ENCODE measurements around the gene PHLDA1. TPM values are rescaled to one million over a fixed set of nuclear protein-coding genes. Genes with fewer than 3 reads are reported as not detected.

The PHLDA1 gene
- total and polyA plus RNA-seq, 2 of the 13 experiments (the other 11 are each of a cell fraction or from before 2014, with no cell fraction given), result 33.8 to 41.0 TPM

GRCh38 chr12:76031414-76032042, at the start of gene PHLDA1 (continued):
- TF ChIP-seq ZNF552 (CRISPR knock-in tag; IDR thresholded peaks at IDR 0.05; ENCODE audit: borderline replicate concordance) (0 out of 2 replicates have a peak, but pooled peaks have one; percentile 25), ISL2 (CRISPR knock-in tag; IDR thresholded peaks at IDR 0.05) (peak; percentile 93), KDM6A (CRISPR knock-in tag; IDR thresholded peaks at IDR 0.05; ENCODE audit: low read depth) (no peak), ZNF724P (CRISPR knock-in tag; IDR thresholded peaks at IDR 0.05; ENCODE audit: borderline replicate concordance) (no peak; the same call in 1 of the 2 replicates), RAD21 (CRISPR knock-in tag; IDR thresholded peaks at IDR 0.05) (peak; percentile 99), ZNF572 (CRISPR knock-in tag; IDR thresholded peaks at IDR 0.05) (peak; percentile 55; the same call in 1 of the 2 replicates), FOXK2 (IDR thresholded peaks at IDR 0.05) (no peak), MAX (IDR thresholded peaks at IDR 0.05) (peak; percentile 39), SRSF1 (optimal IDR thresholded peaks at IDR 0.05; ENCODE audit: low read depth, low read length) (peak; percentile 65), ONECUT2 (CRISPR knock-in tag; IDR thresholded peaks at IDR 0.05) (peak; percentile 34; the same call in 1 of the 2 replicates), JDP2 (CRISPR knock-in tag; IDR thresholded peaks at IDR 0.05; ENCODE audit: borderline replicate concordance) (peak; percentile 55; the same call in 1 of the 2 replicates), FOXM1 (CRISPR knock-in tag; IDR thresholded peaks at IDR 0.05) (0 out of 2 replicates have a peak, but pooled peaks have one; percentile 12), MAF1 (CRISPR knock-in tag; IDR thresholded peaks at IDR 0.05; ENCODE audit: borderline replicate concordance) (0 out of 2 replicates have a peak, but pooled peaks have one; percentile 68), ZNF251 (CRISPR knock-in tag; IDR thresholded peaks at IDR 0.05) (no peak), ISX (CRISPR knock-in tag; conservative IDR thresholded peaks at IDR 0.05) (peak; percentile 94), SATB2 (CRISPR knock-in tag; IDR thresholded peaks at IDR 0.05) (peak; percentile 88), ZNF737 (CRISPR knock-in tag; IDR thresholded peaks at IDR 0.05; ENCODE audit: borderline replicate concordance) (no peak), ZHX2 (IDR thresholded peaks at IDR 0.05; ENCODE audit: low read depth) (no peak), ZHX2 (CRISPR knock-in tag; IDR thresholded peaks at IDR 0.05; ENCODE audit: borderline replicate concordance) (peak; percentile 85), SMYD3 (CRISPR knock-in tag; IDR thresholded peaks at IDR 0.05) (peak; percentile 93), ELF3 (CRISPR knock-in tag; IDR thresholded peaks at IDR 0.05) (peak; percentile 79)
- TF ChIP-seq, protein P1, sequence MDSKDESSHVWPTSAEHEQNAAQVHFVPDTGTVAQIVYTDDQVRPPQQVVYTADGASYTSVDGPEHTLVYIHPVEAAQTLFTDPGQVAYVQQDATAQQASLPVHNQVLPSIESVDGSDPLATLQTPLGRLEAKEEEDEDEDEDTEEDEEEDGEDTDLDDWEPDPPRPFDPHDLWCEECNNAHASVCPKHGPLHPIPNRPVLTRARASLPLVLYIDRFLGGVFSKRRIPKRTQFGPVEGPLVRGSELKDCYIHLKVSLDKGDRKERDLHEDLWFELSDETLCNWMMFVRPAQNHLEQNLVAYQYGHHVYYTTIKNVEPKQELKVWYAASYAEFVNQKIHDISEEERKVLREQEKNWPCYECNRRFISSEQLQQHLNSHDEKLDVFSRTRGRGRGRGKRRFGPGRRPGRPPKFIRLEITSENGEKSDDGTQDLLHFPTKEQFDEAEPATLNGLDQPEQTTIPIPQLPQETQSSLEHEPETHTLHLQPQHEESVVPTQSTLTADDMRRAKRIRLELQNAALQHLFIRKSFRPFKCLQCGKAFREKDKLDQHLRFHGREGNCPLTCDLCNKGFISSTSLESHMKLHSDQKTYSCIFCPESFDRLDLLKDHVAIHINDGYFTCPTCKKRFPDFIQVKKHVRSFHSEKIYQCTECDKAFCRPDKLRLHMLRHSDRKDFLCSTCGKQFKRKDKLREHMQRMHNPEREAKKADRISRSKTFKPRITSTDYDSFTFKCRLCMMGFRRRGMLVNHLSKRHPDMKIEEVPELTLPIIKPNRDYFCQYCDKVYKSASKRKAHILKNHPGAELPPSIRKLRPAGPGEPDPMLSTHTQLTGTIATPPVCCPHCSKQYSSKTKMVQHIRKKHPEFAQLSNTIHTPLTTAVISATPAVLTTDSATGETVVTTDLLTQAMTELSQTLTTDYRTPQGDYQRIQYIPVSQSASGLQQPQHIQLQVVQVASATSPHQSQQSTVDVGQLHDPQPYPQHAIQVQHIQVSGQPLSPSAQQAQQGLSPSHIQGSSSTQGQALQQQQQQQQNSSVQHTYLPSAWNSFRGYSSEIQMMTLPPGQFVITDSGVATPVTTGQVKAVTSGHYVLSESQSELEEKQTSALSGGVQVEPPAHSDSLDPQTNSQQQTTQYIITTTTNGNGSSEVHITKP (CRISPR knock-in tag; IDR thresholded peaks at IDR 0.05; ENCODE audit: low read depth), result peak; percentile 76; the same call in 1 of the 2 replicates
